ENCODE data around the gene JHY.
"Not testable (repeated sequence)": the region's sequence is repeated elsewhere in the genome, so short reads cannot be mapped to it uniquely, and the experiment has no call there.

The JHY gene

DNA sequence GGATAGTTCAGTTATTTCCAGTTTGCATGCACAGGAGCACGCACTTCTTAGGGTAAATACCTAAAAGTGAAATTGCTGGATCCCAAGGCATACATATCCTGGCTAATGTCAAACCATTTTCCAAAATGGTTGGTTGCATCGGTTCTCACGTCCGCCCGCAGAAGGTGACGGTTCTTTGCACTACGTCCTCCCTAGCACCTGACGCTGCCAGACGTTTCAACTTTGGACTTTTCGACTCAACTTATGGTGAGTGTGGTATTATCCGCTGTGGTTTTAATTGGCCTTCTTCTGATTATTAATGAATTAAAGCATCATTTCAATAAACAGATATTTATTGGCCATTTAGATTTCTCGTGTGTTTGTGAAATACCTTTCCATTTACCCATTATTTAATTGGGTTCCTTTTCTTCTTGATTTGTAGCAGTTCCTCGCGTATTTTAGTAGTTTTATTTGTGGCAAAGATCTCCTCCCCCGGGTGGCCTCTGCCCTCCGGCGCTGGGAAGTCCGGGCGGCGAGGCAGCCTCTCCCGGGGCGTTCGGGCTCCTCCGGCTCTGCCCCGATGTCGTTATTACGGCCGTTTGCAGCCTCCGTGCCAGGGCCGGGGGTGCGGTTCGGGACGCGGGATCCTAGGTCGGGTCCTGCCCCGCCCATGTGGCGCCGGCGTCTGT lies at the start of gene JHY:
JHY (plus strand) TSS at position 571 of the 668 bp plus-strand sequence. CDS start 3,091 bp downstream, outside the sequence.
- peak; percentile 40 to 92 for DNase-seq

- DNase-seq, result no peak
These were observed 48.6 kb upstream of the JHY start for GRCh38 chr11:122833846-122834464.

DNA sequence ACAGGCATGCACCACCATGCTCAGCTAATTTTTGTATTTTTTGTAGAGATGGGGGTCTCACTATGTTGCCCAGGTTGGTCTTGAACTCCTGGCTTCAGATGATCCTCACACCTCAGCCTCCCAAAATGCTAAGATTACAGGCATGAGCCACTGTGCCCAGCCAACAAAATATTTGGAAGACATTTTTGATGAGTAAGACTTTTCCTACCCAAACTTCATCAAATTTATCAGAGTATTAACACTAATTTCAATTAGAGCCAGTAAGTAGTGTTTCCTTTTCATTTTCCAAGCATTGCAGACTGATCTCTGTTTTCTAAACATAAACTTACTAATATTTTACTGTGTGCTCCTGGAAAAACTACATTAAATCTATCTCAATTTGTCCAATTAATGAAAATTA lies 45.6 kb upstream of the JHY start:
- no peak for DNase-seq

DNA sequence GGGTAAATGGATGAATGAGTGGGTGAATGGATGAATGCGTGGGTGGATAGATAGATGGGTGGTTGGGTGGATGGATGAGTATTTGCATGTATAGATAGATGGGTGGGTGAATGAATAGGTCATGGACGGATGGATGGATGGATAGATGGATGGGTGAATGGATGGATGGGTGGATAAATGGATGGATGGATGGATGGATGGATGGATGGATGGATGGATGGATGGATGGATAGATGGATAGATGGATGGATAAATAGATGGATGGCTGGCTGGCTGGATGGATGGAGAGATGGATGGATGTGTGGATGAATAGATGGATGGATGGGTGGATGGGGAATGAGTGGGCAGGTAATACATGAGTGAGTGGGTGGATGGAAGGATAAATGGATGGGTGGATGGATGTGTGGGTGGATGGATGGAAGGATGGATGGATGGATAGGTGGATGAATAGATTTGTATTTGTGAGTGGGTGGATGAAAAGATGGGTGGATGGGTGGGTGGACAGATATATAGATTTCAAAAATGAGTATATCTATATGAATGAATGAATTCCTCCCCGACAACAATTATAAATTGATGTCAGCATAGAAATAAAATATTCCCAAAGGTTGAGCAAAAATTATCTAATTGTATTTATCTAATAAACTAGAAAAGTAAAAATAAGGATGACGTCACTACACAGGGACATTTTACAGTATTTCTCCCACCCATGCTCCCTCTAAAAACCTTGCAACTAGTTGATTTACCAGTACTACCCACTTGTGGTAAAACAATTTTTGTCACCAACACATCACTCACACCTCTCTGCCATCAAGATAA lies 44.8 kb upstream of the JHY start:
- DNase-seq, result no peak

- peak; percentile 37 to 49 for DNase-seq
These were observed 39.0 kb upstream of the JHY start for GRCh38 chr11:122843281-122844141.

DNA sequence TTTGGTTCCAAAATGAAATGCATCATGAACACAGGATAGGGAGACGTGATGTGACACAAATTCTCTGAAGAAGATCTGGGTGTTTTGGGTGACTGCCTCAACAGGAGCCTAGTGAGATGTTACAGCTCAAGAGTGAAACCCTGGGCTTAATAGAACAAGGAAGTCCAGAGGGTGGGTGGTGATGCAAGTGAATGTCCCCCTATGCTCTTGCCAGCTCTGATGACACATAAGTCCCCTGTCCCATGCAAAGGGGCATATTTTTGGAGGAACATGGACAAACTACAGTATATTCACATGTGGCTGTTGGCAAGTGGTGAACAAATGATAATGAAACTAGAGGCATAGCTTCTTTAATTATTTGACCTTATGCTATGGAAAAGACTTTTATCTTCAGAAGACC lies 35.1 kb upstream of the JHY start:
- no peak for DNase-seq

GRCh38 chr11:122848186-122848585 lies 34.4 kb upstream of the JHY start:
- no peak for DNase-seq

GRCh38 chr11:122850076-122850631 lies 32.4 kb upstream of the JHY start:
- DNase-seq, result no peak

DNA sequence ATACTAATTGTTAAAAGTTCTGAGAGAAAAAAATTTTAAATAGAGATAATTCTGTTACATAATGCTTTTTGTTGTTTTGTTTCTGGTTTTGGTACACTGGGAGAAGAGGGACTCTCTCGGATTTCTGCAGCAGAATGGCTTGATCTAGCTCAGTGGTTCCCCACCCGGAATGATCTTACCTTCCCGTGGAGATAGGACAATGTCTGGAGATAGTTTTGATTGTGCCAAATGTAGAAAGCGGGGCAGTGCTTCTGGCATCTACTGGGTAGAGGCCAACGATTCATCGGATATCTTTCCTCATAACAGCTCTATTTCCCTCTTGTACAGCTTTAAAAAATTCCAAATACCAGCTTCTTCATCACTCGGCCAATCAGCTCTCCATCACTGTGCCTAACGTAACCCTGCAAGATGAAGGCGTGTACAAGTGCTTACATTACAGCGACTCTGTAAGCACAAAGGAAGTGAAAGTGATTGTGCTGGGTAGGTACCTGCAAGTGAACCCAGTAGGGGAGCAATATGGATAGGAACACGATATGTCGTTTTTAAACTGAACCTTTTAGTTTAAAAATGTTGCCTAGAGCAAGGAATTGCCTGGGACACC lies 31.1 kb upstream of the JHY start:
- DNase-seq, result no peak

DNA sequence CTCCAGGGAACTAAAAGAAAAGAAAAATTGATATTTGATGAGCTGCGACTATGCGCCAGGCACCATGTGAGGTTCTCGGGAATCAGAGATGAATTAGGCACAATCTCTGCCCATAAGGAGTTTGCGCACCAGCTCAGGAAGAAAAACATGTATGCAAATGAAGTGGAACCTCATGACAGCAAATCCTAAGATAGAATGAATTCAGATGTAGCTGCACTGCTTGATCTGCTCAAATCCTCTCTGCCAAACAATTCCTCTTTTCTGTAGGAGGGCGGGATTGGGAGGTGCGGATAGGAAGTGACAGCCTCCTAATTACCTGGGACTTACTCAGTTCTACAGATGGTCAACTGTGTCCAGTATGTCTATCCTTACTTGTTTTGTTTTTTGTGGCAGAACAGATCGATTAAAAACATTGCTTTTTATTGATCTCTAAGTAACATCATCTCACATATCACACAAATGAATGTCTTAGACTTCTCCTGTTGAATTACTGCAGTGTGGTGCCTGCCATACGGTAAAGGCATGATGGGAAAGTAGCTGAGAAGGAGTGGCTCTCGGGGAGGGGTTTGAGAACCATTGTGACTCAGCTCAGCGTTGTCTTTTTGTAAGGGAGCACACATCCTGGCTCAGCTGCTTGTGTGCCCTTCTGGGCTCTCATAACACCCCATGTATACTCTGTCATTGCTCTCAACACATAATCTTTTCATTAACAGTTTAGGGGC lies 30.3 kb upstream of the JHY start:
- DNase-seq, result no peak

- DNase-seq, result no peak
These were observed 29.8 kb upstream of the JHY start for GRCh38 chr11:122852796-122853160.

- DNase-seq, result no peak
These were observed 29.3 kb upstream of the JHY start for GRCh38 chr11:122853261-122853660.

- peak; percentile 92 to 96 for DNase-seq
These were observed 28.6 kb upstream of the JHY start for GRCh38 chr11:122853971-122854446.

- no peak for DNase-seq
These were observed 20.9 kb upstream of the JHY start for GRCh38 chr11:122861631-122862030.

- DNase-seq, result no peak
These were observed 20.5 kb upstream of the JHY start for GRCh38 chr11:122862091-122862490.

DNA sequence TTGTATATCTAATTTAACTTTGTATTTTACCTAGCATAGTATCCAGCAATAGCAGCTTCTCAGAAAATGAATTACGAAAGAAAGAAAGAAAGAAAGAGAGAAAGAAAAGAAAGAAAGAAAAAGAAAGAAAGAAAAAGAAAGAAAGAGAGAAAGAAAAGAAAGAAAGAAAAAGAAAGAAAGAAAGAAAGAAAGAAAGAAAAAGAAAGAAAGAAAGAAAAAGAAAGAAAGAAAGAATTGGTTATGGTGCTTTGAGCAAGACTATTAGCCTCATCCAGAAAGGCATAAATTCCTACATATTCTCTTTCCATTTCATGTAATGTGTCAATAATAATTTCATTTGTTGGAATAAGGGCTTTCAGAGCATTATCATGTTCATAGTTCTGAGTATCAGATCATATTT lies 19.4 kb upstream of the JHY start:
- not testable (repeated sequence) for DNase-seq

DNA sequence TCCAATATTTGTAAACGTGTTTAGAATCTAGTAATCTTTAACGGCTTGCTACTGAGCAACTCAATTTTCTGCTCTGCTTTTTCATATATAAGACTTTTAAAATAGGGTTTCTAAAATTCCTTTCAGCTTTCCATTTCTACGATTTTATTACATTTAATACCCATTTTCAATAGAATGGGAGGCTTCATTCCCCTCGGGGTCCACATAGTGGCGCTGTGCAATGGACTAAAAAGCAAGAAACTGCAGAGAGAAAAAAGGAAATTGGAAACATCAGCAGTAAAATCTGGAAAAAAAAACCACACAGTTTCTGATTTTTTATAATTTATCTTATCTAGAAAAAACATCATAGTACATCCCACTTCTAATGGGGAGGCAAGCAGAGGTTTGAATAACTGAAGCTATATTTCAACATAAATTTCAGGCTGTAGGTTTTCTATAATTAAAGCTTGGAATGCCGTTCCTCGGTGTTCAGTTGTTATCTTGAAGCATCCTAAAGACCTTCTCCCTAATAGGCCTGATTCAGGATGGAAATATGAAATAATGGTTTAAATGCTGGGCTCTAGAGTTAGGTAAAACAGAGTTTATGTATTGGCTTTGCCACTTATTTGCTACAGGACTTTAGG lies 18.7 kb upstream of the JHY start:
- DNase-seq, result peak; percentile 21 to 80

DNA sequence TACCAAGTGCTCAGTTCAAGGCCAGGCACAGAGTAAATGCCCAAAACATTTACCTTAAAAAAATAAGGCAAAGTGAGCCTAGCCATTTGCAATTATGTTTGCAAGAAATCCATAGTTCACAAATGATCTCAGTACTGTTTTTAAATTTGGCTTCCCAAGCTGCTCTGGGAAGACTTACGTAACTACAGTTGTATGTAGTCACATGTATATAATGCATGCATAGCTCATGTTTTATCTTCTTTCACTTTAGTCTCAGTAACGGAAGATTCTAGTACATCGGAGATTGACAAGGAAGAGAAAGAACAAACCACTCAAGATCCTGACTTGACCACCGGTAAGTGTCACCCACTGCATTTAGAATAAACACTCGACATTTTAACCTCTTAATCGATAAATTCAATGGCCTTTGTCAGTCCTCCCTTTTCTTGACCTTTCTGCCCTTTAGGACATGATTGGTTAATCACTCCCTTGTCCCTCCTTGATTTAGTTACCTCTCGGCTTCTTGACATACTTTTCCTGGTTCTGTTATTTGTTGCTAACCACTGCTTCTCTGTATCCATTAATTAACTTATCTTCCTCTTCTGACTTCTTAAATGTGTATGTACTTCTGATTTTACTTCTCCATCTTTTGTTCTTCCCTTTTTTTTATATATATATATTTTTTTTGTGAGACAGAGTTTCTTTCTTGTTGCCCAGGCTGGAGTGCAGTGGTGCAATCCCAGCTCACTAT lies 18.0 kb upstream of the JHY start:
- DNase-seq, result no peak

- DNase-seq, result no peak
These were observed 12.9 kb upstream of the JHY start for GRCh38 chr11:122869622-122870021.

- no peak for DNase-seq
These were observed 11.3 kb upstream of the JHY start for GRCh38 chr11:122871302-122871701.

All from NCI-H526 (cell line).